Panc1 (cell line): Measurements from ENCODE around the gene C16orf46. TPM values are rescaled to one million over a fixed set of nuclear protein-coding genes. Genes with fewer than 3 reads are reported as not detected.

Experiments
- ATAC-seq: fragments of 200-7000 bp; cut with Tn5 transposase; 2 replicates; pipeline ENCODE4 v1.9.1; 2020; ENCODE audit warnings: mild to moderate bottlenecking, moderate library complexity
- BruUV-seq: library from RNA; stranded (reverse); fragments of 400-500 nt; replicated peaks from 2 replicates; lab custom pipeline; 2021; lab: Mats Ljungman, UMichigan
- CTCF ChIA-PET: fragments of 300-600 bp; sonication (Branson Sonifier 250); formaldehyde crosslinking; loops from one replicate; lab custom pipeline; 2022; ENCODE audit warnings: antibody characterized with exemption; lab: Charles Lee
- POLR2A ChIA-PET: fragments of 300-600 bp; sonication (Branson Sonifier 250); formaldehyde crosslinking; loops from one replicate; lab custom pipeline; 2022; ENCODE audit warnings: antibody characterized with exemption; lab: Charles Lee
- DNase-seq: peaks from one replicate; pipeline ENCODE4 v3.0.0-alpha.2; 2010; ENCODE audit warnings: low read depth, low spot score
- H3K27ac ChIP-seq: 2 replicates; pipeline ENCODE4 v1.5.1; 2011; ENCODE audit warnings: mild to moderate bottlenecking, low read length, inconsistent platforms
- H3K27me3 ChIP-seq: fragments of 200-500 bp; sonication (Bioruptor generic); 2 replicates; pipeline ENCODE4 v1.6.0; 2014; ENCODE audit warnings: low read length, inconsistent platforms; ENCODE audit not compliant: control insufficient read depth, insufficient read depth
- H3K36me3 ChIP-seq: fragments of 200-500 bp; sonication (Bioruptor generic); 2 replicates; pipeline ENCODE4 v1.5.1; 2014; ENCODE audit warnings: inconsistent platforms, mild to moderate bottlenecking, low read length, moderate library complexity; ENCODE audit not compliant: control insufficient read depth, insufficient read depth
- H3K4me1 ChIP-seq: 2 replicates; pipeline ENCODE4 v1.5.1; 2011; ENCODE audit warnings: inconsistent platforms, mild to moderate bottlenecking, low read length, moderate library complexity; ENCODE audit not compliant: control insufficient read depth, insufficient read depth
- H3K4me3 ChIP-seq, 2 experiments: 2 replicates each; pipeline ENCODE4 v1.5.1; 2011 to 2012; ENCODE audit warnings: low read depth in 2 of 2, low read length in 2 of 2, mild to moderate bottlenecking in 2 of 2, inconsistent platforms in 1 of 2, moderate library complexity in 1 of 2
- H3K9me3 ChIP-seq: fragments of 200-500 bp; sonication (Bioruptor generic); 2 replicates; pipeline ENCODE4 v1.5.1; 2014; ENCODE audit warnings: low read depth, mild to moderate bottlenecking, inconsistent platforms, low read length, moderate library complexity; ENCODE audit not compliant: control insufficient read depth, insufficient read depth
- CTCF ChIP-seq: fragments of 450-650 bp; IDR thresholded peaks from 2 replicates; pipeline ENCODE4 v1.5.1; 2017; ENCODE audit warnings: mild to moderate bottlenecking
- POLR2AphosphoS5 ChIP-seq: IDR thresholded peaks from 2 replicates; pipeline ENCODE4 v1.6.1; 2012; ENCODE audit warnings: mild to moderate bottlenecking, low read depth, low read length, moderate library complexity
- SIN3A ChIP-seq: IDR thresholded peaks from 2 replicates; pipeline ENCODE4 v1.6.1; 2012; ENCODE audit warnings: low read depth, mild to moderate bottlenecking, low read length, moderate library complexity, borderline replicate concordance; ENCODE audit not compliant: insufficient read depth
- TCF7L2 ChIP-seq: IDR thresholded peaks from 2 replicates; pipeline ENCODE4 v1.6.1; 2011; ENCODE audit warnings: mild to moderate bottlenecking, low read depth, low read length, inconsistent platforms
- in situ Hi-C: cut with HindIII; loops from 2 replicates; pipeline ENCODE4 v1.10.0; 2016; ENCODE audit warnings: low sequenced_read_pairs, low pct_unique_long_range_greater_than_20kb
- intact Hi-C: fragments of 100-400 bp; cut with micrococcal nuclease; formaldehyde crosslinking; loops from one replicate; pipeline ENCODE4 v1.10.0; 2022; ENCODE audit not compliant: unreplicated experiment
- total RNA-seq: library from RNA; stranded (reverse); gene quantifications from one replicate; pipeline ENCODE4 v1.2.1, GENCODE V29; 2021; ENCODE audit not compliant: unreplicated experiment
- TF ChIP-seq, protein P1 (sequence below), 2 experiments: IDR thresholded peaks; 2 replicates each; pipeline ENCODE4 v1.6.1; 2011 to 2012; ENCODE audit warnings: low read depth in 2 of 2, control low read depth in 1 of 2, low read length in 1 of 2, mild to moderate bottlenecking in 1 of 2, moderate library complexity in 1 of 2; ENCODE audit not compliant: insufficient read depth in 1 of 2

C16orf46 gene
- total RNA-seq, 1 experiment from 2014 or later: 1.2 TPM

- Histone ChIP-seq H3K9me3 (no peaks in the 10 kb centered on the region), H3K4me1 (no peaks in the 10 kb centered on the region), H3K27me3 (no peaks in the 10 kb centered on the region), H3K4me3 (no peak overlapping the region), H3K36me3 (no peaks in the 10 kb centered on the region), H3K27ac (no peak overlapping the region)
- CTCF ChIA-PET: interaction anchor here (0.5 kb wide), 1 partner anchor 81 kb away, joined by 6 read pairs; no protein-coding TSS in a partner anchor
- POLR2A ChIA-PET: no interaction called here
- TF ChIP-seq SIN3A (no peak), POLR2AphosphoS5 (no peak), TCF7L2 (no peak), CTCF (no peak)
- TF ChIP-seq, protein P1, sequence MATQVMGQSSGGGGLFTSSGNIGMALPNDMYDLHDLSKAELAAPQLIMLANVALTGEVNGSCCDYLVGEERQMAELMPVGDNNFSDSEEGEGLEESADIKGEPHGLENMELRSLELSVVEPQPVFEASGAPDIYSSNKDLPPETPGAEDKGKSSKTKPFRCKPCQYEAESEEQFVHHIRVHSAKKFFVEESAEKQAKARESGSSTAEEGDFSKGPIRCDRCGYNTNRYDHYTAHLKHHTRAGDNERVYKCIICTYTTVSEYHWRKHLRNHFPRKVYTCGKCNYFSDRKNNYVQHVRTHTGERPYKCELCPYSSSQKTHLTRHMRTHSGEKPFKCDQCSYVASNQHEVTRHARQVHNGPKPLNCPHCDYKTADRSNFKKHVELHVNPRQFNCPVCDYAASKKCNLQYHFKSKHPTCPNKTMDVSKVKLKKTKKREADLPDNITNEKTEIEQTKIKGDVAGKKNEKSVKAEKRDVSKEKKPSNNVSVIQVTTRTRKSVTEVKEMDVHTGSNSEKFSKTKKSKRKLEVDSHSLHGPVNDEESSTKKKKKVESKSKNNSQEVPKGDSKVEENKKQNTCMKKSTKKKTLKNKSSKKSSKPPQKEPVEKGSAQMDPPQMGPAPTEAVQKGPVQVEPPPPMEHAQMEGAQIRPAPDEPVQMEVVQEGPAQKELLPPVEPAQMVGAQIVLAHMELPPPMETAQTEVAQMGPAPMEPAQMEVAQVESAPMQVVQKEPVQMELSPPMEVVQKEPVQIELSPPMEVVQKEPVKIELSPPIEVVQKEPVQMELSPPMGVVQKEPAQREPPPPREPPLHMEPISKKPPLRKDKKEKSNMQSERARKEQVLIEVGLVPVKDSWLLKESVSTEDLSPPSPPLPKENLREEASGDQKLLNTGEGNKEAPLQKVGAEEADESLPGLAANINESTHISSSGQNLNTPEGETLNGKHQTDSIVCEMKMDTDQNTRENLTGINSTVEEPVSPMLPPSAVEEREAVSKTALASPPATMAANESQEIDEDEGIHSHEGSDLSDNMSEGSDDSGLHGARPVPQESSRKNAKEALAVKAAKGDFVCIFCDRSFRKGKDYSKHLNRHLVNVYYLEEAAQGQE (IDR thresholded peaks at IDR 0.05; ENCODE audit: insufficient read depth in 1 of 2, low read depth in 2 of 2, low read length in 1 of 2): no peak
- in situ Hi-C loops (no loop called here), intact Hi-C loops (no loop called here)
- no TSS peak for BruUV-seq
- no peak for ATAC-seq
- DNase-seq: no peak
Observed at GRCh38 chr16:81107511-81107910, 30.5 kb upstream of the C16orf46 start.

- no peak overlapping the region for H3K27ac ChIP-seq
- TF ChIP-seq TCF7L2: no peak
- TF ChIP-seq, protein P1 (IDR thresholded peaks at IDR 0.05; ENCODE audit: insufficient read depth in 1 of 2, low read depth in 2 of 2, low read length in 1 of 2): no peak
- TF ChIP-seq POLR2AphosphoS5: no peak
- no peak for TF ChIP-seq CTCF
- TF ChIP-seq SIN3A: no peak
- ATAC-seq (peak; percentile 56; the same call in 1 of the 2 replicates), DNase-seq (no peak)
- no peaks in the 10 kb centered on the region for H3K27me3 ChIP-seq
- no peak overlapping the region for H3K4me3 ChIP-seq
- no TSS peak for BruUV-seq
- ChIA-PET CTCF (no interaction called here), POLR2A (no interaction called here)
- no peaks in the 10 kb centered on the region for H3K36me3 ChIP-seq
- no peaks in the 10 kb centered on the region for H3K9me3 ChIP-seq
- in situ Hi-C loops: no loop called here
- H3K4me1 ChIP-seq: no peaks in the 10 kb centered on the region
- intact Hi-C loops: no loop called here
Observed at GRCh38 chr16:81106826-81107503, 29.9 kb upstream of the C16orf46 start.
